Stimulated activated CD4-positive, alpha-beta T cell treated with anti-CD3 and anti-CD28 coated beads, Interleukin-2, amount 100 ng/mL, for 48 hours (primary cell): ENCODE data around the gene CYSRT1.
A peak's percentile ranks its signal among the peaks of the same experiment; 100 is the strongest.

Experiments
- DNase-seq, 2 donors: peaks; one replicate each; pipeline ENCODE4 v3.0.0-alpha.2; 2020

CYSRT1 gene

DNA sequence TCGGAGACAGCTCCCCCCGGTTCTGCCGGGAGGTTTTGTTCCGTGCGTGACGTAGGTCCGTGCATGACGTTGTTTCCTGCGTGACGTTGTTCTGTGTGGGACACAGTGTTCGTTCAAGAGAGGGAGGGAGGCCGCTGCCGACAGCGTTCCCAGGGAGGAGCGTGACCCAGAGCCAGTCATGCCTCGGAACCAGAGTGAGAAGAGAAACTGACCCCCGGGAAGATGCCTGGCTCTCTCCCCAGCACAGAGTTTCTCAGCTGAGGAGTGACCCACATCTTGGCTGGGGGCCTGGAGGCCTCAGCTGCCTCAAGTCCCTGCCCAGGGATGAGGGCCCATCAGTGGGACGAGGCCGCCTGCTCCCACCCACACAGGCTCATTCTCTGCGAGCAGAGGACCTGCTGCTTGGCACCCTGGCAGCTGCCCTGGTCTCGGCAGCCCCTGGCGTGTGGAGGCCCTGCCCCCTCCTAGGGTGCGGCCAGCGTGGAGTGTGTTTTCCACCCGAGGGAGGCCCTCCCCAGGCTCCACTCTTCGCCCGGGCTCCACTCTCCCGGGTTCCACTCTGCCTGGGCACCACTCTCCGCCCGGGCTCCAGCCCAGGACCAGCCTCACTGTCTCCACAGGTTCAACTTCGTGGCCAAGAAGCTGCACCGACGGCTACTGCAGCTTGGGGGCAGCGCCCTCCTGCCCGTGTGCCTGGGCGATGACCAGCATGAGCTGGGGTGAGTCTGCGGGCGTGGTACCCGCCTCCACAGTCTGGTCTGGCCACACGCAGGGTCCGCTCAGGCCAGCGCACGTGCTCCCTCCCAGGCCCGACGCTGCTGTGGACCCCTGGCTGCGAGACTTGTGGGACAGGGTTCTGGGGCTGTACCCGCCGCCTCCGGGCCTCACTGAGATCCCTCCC lies 11.6 kb upstream of the CYSRT1 start:
- no peak for DNase-seq

DNA sequence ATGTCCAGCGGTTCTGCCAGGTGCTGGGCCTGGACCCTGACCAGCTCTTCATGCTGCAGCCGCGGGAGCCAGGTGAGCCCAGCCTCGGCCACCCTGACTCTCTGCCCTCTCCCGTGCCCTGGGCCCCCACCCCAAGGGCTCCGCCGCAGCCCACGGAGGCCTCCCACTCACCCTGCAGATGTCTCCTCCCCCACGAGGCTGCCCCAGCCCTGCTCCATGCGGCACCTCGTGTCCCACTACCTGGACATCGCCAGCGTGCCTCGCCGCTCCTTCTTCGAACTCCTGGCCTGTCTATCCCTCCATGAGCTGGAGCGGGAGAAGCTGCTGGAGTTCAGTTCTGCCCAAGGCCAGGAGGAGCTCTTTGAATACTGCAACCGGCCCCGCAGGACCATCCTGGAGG lies 10.4 kb upstream of the CYSRT1 start:
- DNase-seq, result no peak

DNA sequence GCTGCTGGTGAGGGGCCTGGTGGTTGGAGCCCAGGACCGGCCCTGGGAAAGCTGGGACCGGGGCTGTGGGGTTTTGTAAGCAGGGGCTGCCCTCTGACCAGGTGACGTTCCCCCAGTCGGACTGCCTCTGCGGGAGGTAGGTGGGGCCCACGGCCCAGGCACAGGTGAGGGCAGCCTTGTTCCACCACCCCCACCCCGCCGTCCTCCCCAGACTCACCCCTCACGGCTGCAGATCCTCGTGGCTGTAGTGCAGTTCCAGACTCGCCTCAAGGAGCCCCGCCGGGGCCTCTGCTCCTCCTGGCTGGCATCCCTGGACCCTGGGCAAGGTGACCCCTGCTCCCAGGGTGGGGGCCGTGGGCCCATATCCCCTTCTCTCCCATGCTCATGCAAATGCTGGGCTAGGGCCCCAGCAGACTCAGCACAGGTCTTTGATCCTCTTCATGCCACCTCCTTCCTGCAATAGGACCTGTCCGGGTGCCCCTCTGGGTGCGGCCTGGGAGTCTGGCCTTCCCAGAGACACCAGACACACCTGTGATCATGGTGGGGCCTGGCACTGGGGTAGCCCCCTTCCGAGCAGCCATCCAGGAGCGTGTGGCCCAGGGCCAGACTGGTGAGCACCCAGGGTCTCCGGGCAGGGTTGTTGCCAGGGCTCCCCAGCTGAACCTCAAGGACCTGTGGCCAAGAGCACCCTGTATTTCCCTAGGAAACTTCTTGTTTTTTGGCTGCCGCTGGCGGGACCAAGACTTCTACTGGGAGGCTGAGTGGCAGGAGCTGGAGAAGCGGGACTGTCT lies 9.6 kb upstream of the CYSRT1 start:
- DNase-seq, result no peak

DNA sequence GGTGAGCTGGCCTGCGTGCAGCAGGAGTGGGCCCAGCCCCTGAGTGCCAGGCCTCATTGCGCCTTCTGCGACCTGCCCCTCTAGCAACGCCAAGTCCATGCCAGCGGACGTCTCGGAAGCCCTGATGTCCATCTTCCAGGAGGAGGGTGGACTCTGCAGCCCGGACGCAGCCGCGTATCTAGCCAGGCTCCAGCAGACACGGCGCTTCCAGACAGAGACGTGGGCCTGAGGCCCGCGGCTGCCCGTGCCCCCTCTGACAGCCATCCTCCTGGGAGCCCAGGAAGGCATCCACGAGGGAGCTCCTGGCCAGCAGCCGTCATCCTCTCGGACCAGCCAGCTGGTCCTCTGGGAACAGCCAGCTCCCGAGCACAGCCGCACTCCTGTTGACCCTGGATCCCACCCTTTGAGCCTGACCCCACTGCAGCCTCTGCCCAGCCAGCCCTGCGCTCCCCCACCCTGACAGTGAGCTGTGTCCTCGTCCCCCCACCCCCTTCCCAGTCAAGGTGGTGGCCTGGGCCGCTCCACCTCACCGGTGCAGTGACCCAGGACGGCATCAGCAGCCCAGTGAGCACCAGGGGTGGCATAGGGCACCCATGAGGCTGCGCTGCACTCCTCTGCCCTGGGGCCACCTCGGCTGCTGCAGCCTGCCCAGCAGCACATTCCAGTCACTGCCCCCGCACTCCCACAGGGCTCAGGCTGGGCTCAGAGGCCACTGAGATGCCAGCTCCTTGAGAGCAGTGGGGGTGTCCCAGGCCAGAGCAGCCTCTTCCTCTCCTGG lies 8.6 kb upstream of the CYSRT1 start:
- no peak for DNase-seq

DNA sequence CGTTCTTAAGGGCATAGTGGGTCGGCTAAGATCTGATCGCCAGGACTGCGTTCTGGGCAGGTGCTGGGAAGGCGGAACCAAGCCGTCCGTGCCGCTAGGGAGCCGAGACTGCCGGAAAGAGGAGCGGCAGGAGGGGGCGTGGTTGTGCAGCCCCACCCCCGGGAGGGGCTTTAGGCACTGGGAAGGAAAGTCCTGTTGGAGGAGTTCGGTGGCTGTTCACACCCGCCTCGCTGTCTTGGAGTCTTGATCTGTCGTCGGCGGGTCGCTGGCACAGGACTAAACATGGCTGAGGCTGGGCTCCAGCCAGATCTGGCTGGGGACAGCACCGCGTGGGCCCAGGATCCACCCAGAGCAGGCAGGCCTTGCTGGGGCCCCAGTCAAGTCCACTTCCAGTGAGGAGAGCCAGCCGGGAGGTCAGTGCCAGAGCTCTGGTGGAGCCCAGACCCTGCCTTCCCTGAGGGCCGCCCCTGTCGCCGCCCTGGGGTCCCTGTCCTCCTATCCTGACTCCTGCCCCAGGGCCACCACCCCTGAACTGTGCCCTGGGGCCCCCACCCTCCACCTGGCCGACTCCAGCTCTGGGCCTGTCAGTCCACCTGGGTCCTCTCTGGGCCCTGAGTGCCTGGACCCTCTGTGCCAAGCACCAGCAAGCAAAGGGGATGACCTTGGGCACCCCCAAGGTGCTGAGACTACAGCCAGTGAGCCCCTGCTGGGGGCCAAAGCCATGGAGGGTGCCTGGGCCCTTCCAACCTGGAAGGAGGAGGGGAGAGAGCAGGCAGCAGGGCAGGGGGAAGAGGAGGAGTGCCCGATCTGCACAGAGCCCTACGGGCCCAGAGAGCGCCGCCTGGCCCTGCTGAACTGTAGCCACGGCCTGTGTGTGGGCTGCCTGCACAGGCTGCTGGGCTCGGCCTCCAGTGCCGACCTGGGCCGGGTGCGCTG lies 7.4 kb upstream of the CYSRT1 start:
- DNase-seq, result no peak

DNA sequence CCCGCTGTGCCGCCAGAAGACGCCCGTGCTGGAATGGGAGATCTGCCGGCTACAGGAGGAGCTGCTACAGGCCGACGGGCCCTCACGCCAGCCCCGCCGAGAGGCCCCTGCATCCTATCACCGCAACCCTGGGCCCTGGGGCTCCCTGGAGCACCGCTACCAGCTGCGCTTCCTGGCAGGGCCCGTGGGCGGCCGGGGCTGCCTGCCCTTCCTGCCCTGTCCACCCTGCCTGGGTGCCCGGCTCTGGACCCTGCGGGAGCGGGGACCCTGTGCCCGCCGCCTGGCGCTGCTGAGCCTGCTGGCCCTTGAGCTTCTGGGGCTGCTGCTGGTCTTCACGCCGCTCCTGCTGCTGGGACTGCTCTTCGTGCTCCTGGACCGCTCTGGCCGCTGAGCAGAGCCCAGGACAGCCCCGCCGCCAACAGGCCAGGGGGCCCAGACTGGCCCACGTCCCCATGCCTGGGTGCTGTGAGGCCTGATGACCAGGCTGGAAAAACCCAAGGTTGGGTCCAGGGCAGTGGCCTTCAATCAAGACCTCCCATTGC lies 6.7 kb upstream of the CYSRT1 start:
- no peak for DNase-seq

DNA sequence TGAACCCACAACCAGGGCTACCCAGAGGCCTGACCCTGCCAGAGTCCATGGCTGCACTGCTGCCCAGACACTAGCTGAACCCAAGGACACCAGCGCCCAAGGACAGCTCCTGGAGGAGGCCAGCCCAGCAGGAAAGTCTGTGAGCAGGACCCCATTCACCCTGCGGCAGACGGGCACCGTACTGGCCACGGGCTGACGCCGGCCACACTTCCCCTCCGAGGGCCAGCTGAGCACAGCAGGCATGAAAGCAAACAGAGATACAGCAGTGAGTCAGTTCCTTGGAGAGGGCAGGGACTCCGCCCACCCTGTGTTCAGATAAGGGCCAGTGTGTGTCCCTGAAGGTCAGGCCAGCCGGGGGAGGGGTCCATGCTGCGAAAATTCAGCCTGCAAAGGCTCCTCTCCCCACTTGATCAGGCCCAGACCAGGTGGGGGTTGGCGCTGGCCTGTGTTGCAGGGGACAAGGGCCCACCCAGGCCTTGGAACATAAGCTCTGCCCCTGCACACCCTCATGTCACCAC lies 6.2 kb upstream of the CYSRT1 start:
- no peak for DNase-seq

DNA sequence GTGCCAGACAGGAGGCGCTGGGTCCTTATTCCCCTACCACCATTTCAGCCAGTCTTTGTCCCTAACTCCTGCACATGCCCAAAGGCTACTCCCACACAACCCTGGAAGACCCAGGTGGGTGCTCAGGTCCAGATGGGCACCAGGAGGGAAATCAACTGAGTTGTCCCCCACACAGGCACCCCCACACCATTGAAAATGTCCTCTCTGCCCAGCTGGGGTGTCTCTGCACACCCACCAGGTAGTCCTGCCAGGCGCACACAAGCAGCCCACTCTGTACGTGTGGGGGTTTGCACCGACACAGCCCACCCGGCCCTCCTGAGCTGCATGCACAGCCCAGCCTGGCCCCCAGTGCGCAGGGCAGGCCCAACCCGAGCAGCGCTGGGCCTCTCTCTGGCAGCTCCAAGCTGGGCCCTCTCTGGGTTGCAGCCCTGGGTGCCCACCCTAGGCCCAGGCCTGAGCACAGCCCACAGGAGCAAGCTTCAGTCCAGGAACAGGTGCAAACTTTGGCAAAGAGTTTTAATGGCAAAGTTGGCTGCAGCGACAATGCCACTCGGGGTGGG lies 5.1 kb upstream of the CYSRT1 start:
- no peak for DNase-seq

DNA sequence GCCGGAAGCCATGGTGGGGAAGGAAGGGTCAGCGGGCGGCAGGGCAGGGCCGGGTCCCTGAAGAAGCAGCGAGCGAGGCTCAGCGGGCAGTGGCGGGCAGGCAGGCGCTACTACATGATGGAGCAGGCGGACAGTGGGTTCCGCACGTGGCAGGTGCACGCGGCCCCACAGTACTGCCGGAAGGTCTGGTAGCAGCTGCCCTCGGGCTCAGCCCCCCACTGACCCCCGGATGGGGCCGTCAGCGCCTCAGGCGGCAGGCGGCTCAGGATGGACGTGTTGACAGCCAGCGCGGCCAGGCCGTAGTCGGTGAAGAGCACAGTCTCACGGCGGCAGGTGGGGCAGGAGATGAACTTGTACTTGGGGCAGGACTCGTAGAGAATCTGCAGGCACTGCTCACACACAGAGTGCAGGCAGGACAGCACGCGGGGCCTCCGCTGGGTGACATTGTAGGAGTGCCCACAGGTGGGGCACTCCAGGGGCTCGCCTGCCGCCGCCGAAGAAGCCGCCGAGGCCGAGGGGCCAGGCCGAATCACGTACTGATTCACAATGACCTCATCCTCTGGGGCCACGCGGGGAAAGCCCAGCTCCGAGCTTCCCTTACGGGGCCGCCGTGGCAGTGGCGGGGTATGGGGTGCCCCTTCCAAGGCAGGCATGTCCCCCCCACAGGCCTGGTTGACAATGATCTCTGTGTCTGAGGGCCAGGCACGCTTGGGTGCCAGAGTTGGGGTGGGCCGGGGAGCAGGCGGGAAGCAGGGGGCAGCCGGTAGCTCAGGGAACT lies 4.5 kb upstream of the CYSRT1 start:
- DNase-seq, result no peak

DNA sequence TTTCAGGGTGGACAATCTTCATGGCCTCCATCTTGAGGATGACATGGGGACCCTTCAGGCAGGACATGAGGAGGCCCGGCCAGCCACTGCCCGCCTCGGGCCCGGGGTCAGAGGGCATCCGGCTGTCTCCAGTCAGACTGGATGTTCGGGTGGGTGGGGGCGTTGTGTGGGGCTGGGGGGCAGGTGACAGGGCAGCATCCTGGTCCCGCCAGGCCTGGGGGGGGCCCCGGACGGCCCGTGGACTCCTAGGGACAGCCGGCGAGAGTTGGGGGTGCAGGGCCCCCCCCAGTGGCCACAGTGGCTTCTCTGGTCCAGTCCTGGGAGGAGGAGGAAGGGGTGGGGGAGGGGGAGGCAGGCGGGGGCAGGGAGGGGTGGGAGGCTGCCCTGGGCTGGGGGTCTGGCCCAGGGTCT lies 3.9 kb upstream of the CYSRT1 start:
- DNase-seq, result no peak

DNA sequence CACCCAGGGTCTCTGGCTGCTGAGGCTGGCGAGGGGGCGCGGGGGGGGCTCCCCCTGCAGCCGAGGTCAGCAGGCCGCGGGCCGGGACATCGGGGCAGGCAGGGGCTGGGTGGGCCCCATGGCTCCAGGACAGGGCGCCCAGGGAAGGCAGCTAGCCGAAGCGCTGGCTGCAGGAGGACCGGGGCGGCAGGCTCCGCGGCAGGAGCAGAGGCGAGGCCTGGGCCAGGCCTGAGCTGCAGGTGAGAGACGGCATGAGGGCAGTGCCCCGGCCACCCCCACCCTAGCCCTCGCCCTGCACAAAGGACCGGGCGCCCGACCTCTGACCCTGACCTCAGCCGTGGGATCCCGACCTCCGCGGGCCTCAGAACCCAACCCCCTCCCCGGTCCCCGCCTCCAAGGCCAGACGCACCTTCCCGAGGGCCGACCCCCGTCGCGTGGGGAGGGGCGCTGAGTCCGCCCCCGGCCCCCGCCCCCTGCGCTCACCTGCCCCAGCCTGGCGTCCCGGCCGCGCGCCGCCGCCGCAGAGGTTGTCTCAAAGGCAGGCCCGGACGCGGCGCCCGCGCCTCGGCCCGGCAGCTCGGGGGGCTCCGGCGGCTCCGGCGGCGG lies 3.4 kb upstream of the CYSRT1 start:
- no peak for DNase-seq

DNA sequence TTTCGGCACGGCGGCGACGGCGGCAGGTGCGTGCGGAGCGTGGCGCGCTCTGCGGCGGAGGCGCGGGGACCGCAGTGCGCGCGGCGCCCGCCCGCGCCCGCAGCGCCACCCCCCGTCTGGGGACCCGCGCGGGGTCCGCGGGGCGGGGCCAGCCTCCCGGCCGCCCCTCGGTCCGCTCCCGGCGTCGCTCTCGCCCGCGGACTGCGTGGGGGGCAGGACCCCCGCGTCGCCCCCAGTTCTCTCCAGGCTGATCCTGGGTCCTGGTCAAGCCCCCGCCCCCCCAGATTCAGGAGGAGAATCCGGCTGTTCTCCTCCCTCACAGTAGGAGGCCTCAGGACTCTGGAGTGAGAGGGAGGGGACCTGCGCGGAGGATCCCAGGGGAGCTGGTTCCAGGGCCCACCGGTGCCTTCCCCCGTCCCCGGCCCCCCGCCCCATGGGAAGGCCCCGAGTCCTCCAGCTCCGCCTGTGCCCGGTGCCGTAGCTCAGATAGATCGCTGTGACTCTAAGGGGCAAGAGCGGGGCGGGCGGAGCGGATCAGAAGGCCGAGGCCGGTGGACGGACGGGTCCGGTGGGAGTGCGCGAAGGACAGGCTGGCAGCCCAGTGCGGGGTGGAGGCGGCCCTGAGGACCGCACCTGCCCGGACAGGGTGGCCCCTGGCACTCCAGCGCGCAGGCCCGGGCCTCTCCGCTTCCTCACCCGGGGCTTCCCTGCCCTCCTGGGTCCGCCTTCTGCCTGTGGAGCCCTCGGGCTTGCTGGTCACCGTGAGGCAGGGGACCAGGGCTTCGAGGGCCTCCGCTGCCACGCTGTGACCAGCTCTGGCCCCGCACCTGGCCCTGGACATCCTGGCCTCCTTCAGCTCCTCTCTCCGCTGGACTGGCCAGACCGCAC lies 2.5 kb upstream of the CYSRT1 start, which contains the start of gene RNF208:
Gene RNF208, minus strand, starts transcription at position 51 of the 888 bp plus-strand sequence. CDS start 1,028 bp downstream, outside the sequence.
- DNase-seq, result no peak

DNA sequence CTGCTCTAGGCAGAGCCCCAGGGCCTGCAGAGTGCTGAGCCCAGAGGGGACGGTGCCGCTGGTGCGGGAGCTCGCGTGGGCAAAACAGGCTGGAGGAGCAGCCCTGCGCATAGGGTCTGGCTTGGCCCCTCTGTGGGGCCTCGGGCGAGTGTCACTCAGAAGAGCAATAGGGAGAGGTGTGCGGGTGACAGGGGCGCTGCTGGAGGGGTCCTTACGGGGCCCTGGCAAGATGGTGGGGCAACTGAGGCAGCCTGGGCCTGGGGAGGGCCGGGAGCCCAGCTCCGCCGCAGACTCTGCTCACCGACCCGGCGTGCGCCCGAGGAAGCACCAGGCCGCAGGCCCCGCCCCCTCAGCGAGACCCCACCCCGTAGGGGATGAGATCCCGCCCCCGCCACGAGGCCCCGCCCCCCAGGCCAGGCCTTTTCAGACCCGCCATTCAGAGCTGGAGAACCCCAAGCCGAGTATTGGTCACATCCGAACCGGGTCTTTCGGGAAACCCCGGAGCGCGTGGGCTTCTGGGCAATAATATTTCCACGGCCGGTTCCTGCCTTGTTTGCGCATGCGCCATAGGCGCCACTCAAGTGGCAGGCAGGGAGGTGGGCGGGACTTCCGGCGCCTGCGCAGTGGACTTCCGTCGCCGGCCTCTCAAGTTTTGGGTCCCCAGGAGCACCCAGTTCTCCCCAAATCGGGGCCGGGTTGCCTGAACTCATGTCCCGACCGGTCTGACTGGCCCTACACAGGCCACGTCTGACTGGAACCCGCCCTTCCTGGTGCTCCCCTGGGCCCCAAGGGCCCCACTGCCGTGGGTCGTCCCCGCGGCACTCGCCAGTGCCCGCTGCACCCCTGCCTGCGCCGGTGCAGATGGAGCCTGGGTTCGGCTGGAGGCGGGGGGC lies 1.6 kb upstream of the CYSRT1 start:
- DNase-seq, result peak; percentile 98

DNA sequence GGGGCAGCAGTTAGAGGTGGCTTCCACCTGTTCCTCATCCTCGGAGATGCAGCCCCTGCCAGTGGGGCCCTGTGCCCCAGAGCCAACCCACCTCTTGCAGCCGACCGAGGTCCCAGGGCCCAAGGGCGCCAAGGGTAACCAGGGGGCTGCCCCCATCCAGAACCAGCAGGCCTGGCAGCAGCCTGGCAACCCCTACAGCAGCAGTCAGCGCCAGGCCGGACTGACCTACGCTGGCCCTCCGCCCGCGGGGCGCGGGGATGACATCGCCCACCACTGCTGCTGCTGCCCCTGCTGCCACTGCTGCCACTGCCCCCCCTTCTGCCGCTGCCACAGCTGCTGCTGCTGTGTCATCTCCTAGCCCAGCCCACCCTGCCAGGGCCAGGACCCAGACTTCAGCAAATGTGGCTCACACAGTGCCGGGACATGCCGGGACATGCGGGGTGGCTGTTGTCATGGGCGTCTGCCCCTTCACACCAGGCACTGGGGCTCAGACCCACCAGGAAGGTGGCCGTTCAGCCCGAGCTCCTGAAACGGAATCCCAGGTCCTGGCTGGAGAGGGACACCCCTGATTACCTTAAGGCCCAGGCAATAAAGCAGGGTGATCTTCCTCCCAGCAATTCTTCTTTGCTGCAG lies 841 bp downstream of the CYSRT1 start:
- DNase-seq, result no peak

DNA sequence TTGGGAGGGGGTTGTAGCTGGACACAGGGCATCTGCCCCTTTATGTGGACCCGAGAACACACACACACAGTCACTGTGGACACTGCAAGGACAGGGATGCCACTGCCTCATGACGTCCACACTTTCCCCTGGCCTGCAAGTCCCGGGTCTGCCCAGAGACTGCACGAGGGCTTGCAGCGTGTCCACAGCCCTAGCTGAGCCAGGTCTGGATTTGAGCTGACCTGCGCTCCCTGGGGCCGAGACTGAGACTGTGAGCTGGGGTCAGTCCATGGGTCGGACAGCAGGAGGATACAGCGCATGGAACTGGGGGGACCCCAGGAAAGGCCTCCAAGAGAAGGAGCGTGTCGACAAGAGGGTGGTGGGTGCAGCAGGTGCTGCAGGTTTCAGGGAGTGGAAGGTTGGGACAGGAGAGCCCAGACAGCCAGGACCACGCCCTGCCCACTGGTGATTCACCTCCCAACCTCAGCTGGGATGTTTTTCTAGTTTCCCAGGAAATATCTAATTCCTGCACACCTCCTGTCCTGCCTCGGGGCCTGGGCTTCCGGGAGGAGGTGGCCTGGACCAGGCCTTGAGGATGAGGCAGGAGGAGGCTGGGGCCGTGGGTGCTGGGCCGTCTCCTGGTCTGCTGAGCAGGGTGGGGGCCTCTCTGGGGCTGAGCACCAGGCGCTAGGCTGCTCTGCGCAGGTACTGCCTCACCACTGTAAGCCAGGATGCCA lies 1.5 kb downstream of the CYSRT1 start:
- no peak for DNase-seq

DNA sequence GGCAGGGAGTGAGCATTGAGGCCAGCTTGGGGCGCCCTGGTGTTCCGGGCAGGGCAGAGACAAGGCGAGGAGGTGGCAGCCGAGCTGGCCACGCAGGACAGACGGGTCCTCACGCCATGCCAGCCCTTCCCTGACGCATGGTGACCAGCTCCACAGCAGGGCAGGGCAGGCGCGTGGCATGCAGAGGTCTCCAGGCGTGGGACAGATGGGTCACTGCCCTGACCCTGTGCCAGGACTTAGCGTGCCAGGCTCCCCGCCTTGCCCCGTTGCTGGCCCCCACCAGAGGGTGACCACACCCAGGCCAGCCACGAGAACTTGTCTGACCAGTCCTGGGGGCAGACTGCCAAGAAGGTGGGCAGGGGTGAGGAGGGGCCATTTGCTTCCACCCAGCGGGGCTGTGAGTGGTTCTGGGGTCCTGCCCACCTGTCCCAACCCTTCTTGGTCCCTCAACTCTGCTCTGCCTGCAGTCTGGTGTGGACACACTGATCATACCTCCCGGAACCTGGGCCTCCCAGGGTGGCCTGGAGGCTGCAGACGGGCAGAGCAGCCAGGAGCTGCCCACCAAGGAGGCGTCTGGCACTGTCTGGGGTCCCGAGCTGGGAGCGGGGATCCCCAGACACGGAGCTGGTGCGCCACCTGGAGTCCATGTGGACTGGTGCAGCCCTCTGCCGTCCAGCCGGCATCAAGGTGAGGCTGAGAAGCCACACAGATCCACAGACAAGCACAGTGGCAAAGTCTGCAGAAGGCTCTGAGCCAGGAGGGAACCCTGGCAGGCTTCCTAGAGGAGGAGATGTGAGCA lies 2.3 kb downstream of the CYSRT1 start, which contains the start of gene RNF224:
Gene RNF224, plus strand, starts transcription at position 449 of the 799 bp plus-strand sequence. CDS start 834 bp downstream, outside the sequence.
- DNase-seq, result peak; percentile 75 to 84
